NCI-H526 (cell line): Measurements from ENCODE around the gene PRAME.
"Not testable (repeated sequence)": the region's sequence is repeated elsewhere in the genome, so short reads cannot be mapped to it uniquely, and the experiment has no call there.

Experiments
- DNase-seq, 2 experiments: peaks; one replicate each; lab custom pipeline; 2025; lab: John Stamatoyannopoulos, UW

PRAME gene

GRCh38 chr22:22550789-22551434 lies 8.2 kb downstream of the PRAME start:
- DNase-seq, result no peak

GRCh38 chr22:22548910-22549309 lies 10.2 kb downstream of the PRAME start:
- DNase-seq, result no peak

GRCh38 chr22:22548317-22548716 lies 10.7 kb downstream of the PRAME start:
- no peak for DNase-seq

GRCh38 chr22:22547692-22548300 lies 11.3 kb downstream of the PRAME start:
- no peak for DNase-seq

GRCh38 chr22:22547226-22547625 lies 11.8 kb downstream of the PRAME start:
- no peak for DNase-seq

GRCh38 chr22:22546490-22546889 lies 12.6 kb downstream of the PRAME start:
- no peak for DNase-seq

- no peak for DNase-seq
These were observed 14.0 kb downstream of the PRAME start for GRCh38 chr22:22545084-22545483.

- DNase-seq, result no peak
These were observed 20.7 kb downstream of the PRAME start for GRCh38 chr22:22538226-22538989.

- DNase-seq, result no peak
These were observed 22.1 kb downstream of the PRAME start for GRCh38 chr22:22536916-22537315.

- no peak for DNase-seq
These were observed 22.6 kb downstream of the PRAME start for GRCh38 chr22:22536515-22536914.

- DNase-seq, result no peak
These were observed 23.4 kb downstream of the PRAME start for GRCh38 chr22:22535662-22536061.

GRCh38 chr22:22534604-22535415 lies 24.3 kb downstream of the PRAME start:
- no peak for DNase-seq

GRCh38 chr22:22533863-22534262 lies 25.2 kb downstream of the PRAME start:
- DNase-seq, result no peak

- no peak for DNase-seq
These were observed 25.6 kb downstream of the PRAME start for GRCh38 chr22:22533417-22533816.

- DNase-seq, result not testable (repeated sequence)
These were observed 26.5 kb downstream of the PRAME start for GRCh38 chr22:22532547-22533071.

- DNase-seq, result no peak
These were observed 27.1 kb downstream of the PRAME start for GRCh38 chr22:22531770-22532546.

GRCh38 chr22:22528780-22529179 lies 30.3 kb downstream of the PRAME start:
- no peak for DNase-seq

- no peak for DNase-seq
These were observed 31.8 kb downstream of the PRAME start for GRCh38 chr22:22527312-22527711.

- no peak for DNase-seq
These were observed 32.7 kb downstream of the PRAME start for GRCh38 chr22:22526125-22526912.

GRCh38 chr22:22523494-22523893 lies 35.6 kb downstream of the PRAME start:
- no peak for DNase-seq
